GM23338 (cell line): ENCODE results near the gene DMRTA2. TPM values are rescaled to one million over a fixed set of nuclear protein-coding genes. Genes with fewer than 3 reads are reported as not detected.

Experiments
- ATAC-seq: fragments of 200-7000 bp; cut with Tn5 transposase; 3 replicates; pipeline ENCODE4 v1.9.1; 2020
- DNase-seq: peaks from one replicate; pipeline ENCODE4 v3.0.0-alpha.2; 2015; ENCODE audit warnings: low spot score
- H2AFZ ChIP-seq: fragments of 200-600 bp; sonication (generic); 2 replicates; pipeline ENCODE4 v1.8.0; 2016; ENCODE audit warnings: antibody characterized with exemption, mild to moderate bottlenecking, moderate library complexity
- H3F3A ChIP-seq: fragments of 200-600 bp; sonication (generic); replicated peaks from 2 replicates; pipeline ENCODE4 v1.8.0; 2017; ENCODE audit warnings: antibody characterized with exemption, mixed run types, low read depth
- H3K27ac ChIP-seq: fragments of 200-600 bp; sonication (generic); 2 replicates; pipeline ENCODE4 v1.6.1; 2016; ENCODE audit warnings: low read depth
- H3K27me3 ChIP-seq: fragments of 200-600 bp; sonication (generic); 2 replicates; pipeline ENCODE4 v1.8.0; 2016; ENCODE audit warnings: mild to moderate bottlenecking, mixed run types, moderate library complexity; ENCODE audit not compliant: insufficient read depth
- H3K36me3 ChIP-seq: fragments of 200-600 bp; sonication (generic); 2 replicates; pipeline ENCODE4 v1.8.0; 2016; ENCODE audit warnings: mild to moderate bottlenecking; ENCODE audit not compliant: insufficient read depth
- H3K4me1 ChIP-seq: fragments of 200-600 bp; sonication (generic); 2 replicates; pipeline ENCODE4 v1.8.0; 2016; ENCODE audit warnings: mild to moderate bottlenecking, moderate library complexity; ENCODE audit not compliant: insufficient read depth
- H3K4me2 ChIP-seq: fragments of 200-600 bp; sonication (generic); 2 replicates; pipeline ENCODE4 v1.7.1; 2017; ENCODE audit warnings: mixed run types
- H3K4me3 ChIP-seq: fragments of 200-600 bp; sonication (generic); 2 replicates; pipeline ENCODE4 v1.6.1; 2016; ENCODE audit warnings: mixed run types
- H3K79me2 ChIP-seq: fragments of 200-600 bp; sonication (generic); replicated peaks from 2 replicates; pipeline ENCODE4 v1.8.0; 2017; ENCODE audit warnings: mild to moderate bottlenecking; ENCODE audit not compliant: insufficient read depth
- H3K9me2 ChIP-seq: fragments of 200-600 bp; sonication (generic); 2 replicates; pipeline ENCODE4 v1.8.0; 2017; ENCODE audit not compliant: insufficient read depth
- H4K20me1 ChIP-seq: fragments of 200-600 bp; sonication (generic); replicated peaks from 2 replicates; pipeline ENCODE4 v1.8.0; 2017; ENCODE audit warnings: mild to moderate bottlenecking; ENCODE audit not compliant: insufficient read depth
- H3K27ac Mint-ChIP-seq: 2 replicates; pipeline ENCODE4 v1.8.0; 2020; ENCODE audit warnings: inconsistent platforms, mild to moderate bottlenecking, moderate library complexity, mixed read lengths
- H3K27me3 Mint-ChIP-seq: 3 replicates; pipeline ENCODE4 v1.8.0; 2022; ENCODE audit warnings: low read depth, mild to moderate bottlenecking, moderate library complexity, mixed read lengths, inconsistent platforms; ENCODE audit not compliant: insufficient read depth, poor library complexity
- H3K36me3 Mint-ChIP-seq: 3 replicates; pipeline ENCODE4 v1.8.0; 2021; ENCODE audit warnings: low read depth, mild to moderate bottlenecking, inconsistent platforms, moderate library complexity, mixed read lengths
- H3K4me1 Mint-ChIP-seq: 3 replicates; pipeline ENCODE4 v1.8.0; 2020; ENCODE audit warnings: mild to moderate bottlenecking, inconsistent platforms, mixed read lengths
- H3K4me3 Mint-ChIP-seq: 3 replicates; pipeline ENCODE4 v1.8.0; 2021; ENCODE audit warnings: moderate library complexity, mild to moderate bottlenecking, inconsistent platforms, mixed read lengths
- H3K9me3 Mint-ChIP-seq: 3 replicates; pipeline ENCODE4 v1.8.0; 2020; ENCODE audit warnings: moderate library complexity, mild to moderate bottlenecking, inconsistent platforms, mixed read lengths
- CREB1 ChIP-seq: fragments of 250-450 bp; sonication (Bioruptor Pico); IDR thresholded peaks from 2 replicates; pipeline ENCODE4 v1.5.0; 2020; ENCODE audit warnings: low read depth, mild to moderate bottlenecking, moderate library complexity
- CTCF ChIP-seq, 2 experiments: fragments of 200-600 bp in 1 of 2; sonication (generic) in 1 of 2; conservative IDR thresholded peaks; 2 replicates each; pipeline versions ENCODE4 v1.5.1 to v1.6.1; 2016 to 2017; ENCODE audit warnings: antibody characterized with exemption in 2 of 2, low read depth in 2 of 2, mild to moderate bottlenecking in 2 of 2, moderate library complexity in 1 of 2
- ETS1 ChIP-seq: IDR thresholded peaks from 2 replicates; pipeline ENCODE4 v1.6.1; 2016; ENCODE audit warnings: antibody characterized with exemption
- EZH2 ChIP-seq: fragments of 200-600 bp; sonication (generic); IDR thresholded peaks from one replicate; pipeline ENCODE4 v1.8.0; 2017; ENCODE audit warnings: antibody characterized with exemption, mild to moderate bottlenecking, low read depth; ENCODE audit not compliant: unreplicated experiment
- EZH2phosphoT487 ChIP-seq: fragments of 200-600 bp; sonication (generic); IDR thresholded peaks from one replicate; pipeline ENCODE4 v1.8.1; 2018; ENCODE audit warnings: antibody characterized with exemption; ENCODE audit not compliant: unreplicated experiment
- JUNB ChIP-seq: IDR thresholded peaks from one replicate; pipeline ENCODE4 v1.6.1; 2016; ENCODE audit warnings: antibody characterized with exemption; ENCODE audit not compliant: unreplicated experiment
- NANOG ChIP-seq: IDR thresholded peaks from 2 replicates; pipeline ENCODE4 v1.6.1; 2016; ENCODE audit warnings: antibody characterized with exemption, borderline replicate concordance
- POLR2AphosphoS5 ChIP-seq: IDR thresholded peaks from 2 replicates; pipeline ENCODE4 v1.6.1; 2016; ENCODE audit warnings: antibody characterized with exemption, low read depth
- REST ChIP-seq: IDR thresholded peaks from one replicate; pipeline ENCODE4 v1.6.1; 2018; ENCODE audit warnings: antibody characterized with exemption; ENCODE audit not compliant: unreplicated experiment
- STAT1 ChIP-seq: IDR thresholded peaks from one replicate; pipeline ENCODE4 v1.6.1; 2016; ENCODE audit warnings: antibody characterized with exemption; ENCODE audit not compliant: unreplicated experiment
- ZNF114 ChIP-seq: fragments of 250-450 bp; sonication (Bioruptor Pico); IDR thresholded peaks from 2 replicates; pipeline ENCODE4 v1.5.0; 2020; ENCODE audit warnings: mild to moderate bottlenecking, moderate library complexity
- ZNF331 ChIP-seq: fragments of 250-450 bp; sonication (Bioruptor Pico); IDR thresholded peaks from 2 replicates; pipeline ENCODE4 v1.5.0; 2020; ENCODE audit warnings: low read depth, mild to moderate bottlenecking, moderate library complexity
- ZNF462 ChIP-seq: fragments of 250-450 bp; sonication (Bioruptor Pico); IDR thresholded peaks from 2 replicates; pipeline ENCODE4 v1.5.0; 2020; ENCODE audit warnings: mild to moderate bottlenecking, moderate library complexity
- polyA plus RNA-seq: library from polyadenylated mRNA; unstranded; fragments of >200 nt; fragmentation: Nextera tagmentation; extraction: Ambion mirVana; gene quantifications from 2 replicates; pipeline ENCODE4 v1.2.1, GENCODE V29; 2016
- total RNA-seq: library from RNA; depleted of rRNA; stranded (reverse); fragments of >200 nt; shearing (Covaris generic); gene quantifications from 2 replicates; pipeline ENCODE4 v1.2.3, GENCODE V29; 2014

DMRTA2 gene
- total and polyA plus RNA-seq, 2 experiments from 2014 or later: 0.07 TPM; not detected in 1

GRCh38 chr1:50378770-50379169 is 44.5 kb downstream of the DMRTA2 start:
- peaks cover 34% of the 10 kb centered on the region for H3K9me3 Mint-ChIP-seq
- ATAC-seq (no peak), DNase-seq (no peak)
- H3K27me3 Mint-ChIP-seq: peaks cover 5% of the 10 kb centered on the region
- no peak overlapping the region for H3K4me3 Mint-ChIP-seq
- H3F3A ChIP-seq: no peaks in the 10 kb centered on the region
- H3K9me2 ChIP-seq: no peaks in the 10 kb centered on the region
- no peak overlapping the region for H3K4me3 ChIP-seq
- H3K36me3 ChIP-seq: no peaks in the 10 kb centered on the region
- no peak overlapping the region for H3K4me2 ChIP-seq
- no peaks in the 10 kb centered on the region for H3K27me3 ChIP-seq
- no peak for TF ChIP-seq EZH2
- no peak for TF ChIP-seq STAT1
- no peak for TF ChIP-seq ZNF114 (CRISPR knock-in tag)
- TF ChIP-seq ZNF331 (CRISPR knock-in tag): no peak
- no peak for TF ChIP-seq JUNB
- TF ChIP-seq NANOG: no peak
- TF ChIP-seq CREB1: no peak
- TF ChIP-seq ETS1: no peak
- no peak for TF ChIP-seq REST
- TF ChIP-seq CTCF (conservative IDR thresholded peaks at IDR 0.05; ENCODE audit: low read depth in 2 of 2): no peak
- TF ChIP-seq POLR2AphosphoS5: no peak
- no peak for TF ChIP-seq ZNF462 (CRISPR knock-in tag)
- no peak for TF ChIP-seq EZH2phosphoT487
- H3K27ac ChIP-seq: no peak overlapping the region
- no peak overlapping the region for H2AFZ ChIP-seq
- no peaks in the 10 kb centered on the region for H3K79me2 ChIP-seq
- no peaks in the 10 kb centered on the region; the same call in 1 of the 2 replicates for H3K4me1 ChIP-seq
- no peak overlapping the region for H3K27ac Mint-ChIP-seq
- peaks cover 3% of the 10 kb centered on the region; the same call in 1 of the 3 replicates for H3K36me3 Mint-ChIP-seq
- H4K20me1 ChIP-seq: no peaks in the 10 kb centered on the region
- H3K4me1 Mint-ChIP-seq: no peaks in the 10 kb centered on the region; the same call in 2 of the 3 replicates
